HG03442 (cell line): ENCODE measurements around the gene IQGAP3.
"Not testable (repeated sequence)": the region's sequence is repeated elsewhere in the genome, so short reads cannot be mapped to it uniquely, and the experiment has no call there.

ENCODE experiments used
- ATAC-seq: cut with Tn5 transposase; IDR thresholded peaks from one replicate; pipeline ENCODE4 v1.9.1; 2021; ENCODE audit warnings: mild to moderate bottlenecking, moderate library complexity; ENCODE audit not compliant: unreplicated experiment

Gene IQGAP3

GRCh38 chr1:156571261-156571852 lies 1.0 kb downstream of the IQGAP3 start:
- ATAC-seq, result no peak

- no peak for ATAC-seq
These were observed 5.9 kb downstream of the IQGAP3 start for GRCh38 chr1:156566436-156566835.

GRCh38 chr1:156565519-156565918 lies 6.8 kb downstream of the IQGAP3 start:
- no peak for ATAC-seq

- ATAC-seq, result no peak
These were observed 11.7 kb downstream of the IQGAP3 start for GRCh38 chr1:156560585-156561163.

- no peak for ATAC-seq
These were observed 12.5 kb downstream of the IQGAP3 start for GRCh38 chr1:156559797-156560385.

GRCh38 chr1:156559086-156559796 lies 13.1 kb downstream of the IQGAP3 start:
- no peak for ATAC-seq

GRCh38 chr1:156556354-156556753 lies 16.0 kb downstream of the IQGAP3 start:
- ATAC-seq, result no peak

- no peak for ATAC-seq
These were observed 16.6 kb downstream of the IQGAP3 start for GRCh38 chr1:156555715-156556114.

- ATAC-seq, result no peak
These were observed 17.4 kb downstream of the IQGAP3 start for GRCh38 chr1:156554971-156555370.

GRCh38 chr1:156553860-156554485 lies 18.4 kb downstream of the IQGAP3 start:
- ATAC-seq, result no peak

GRCh38 chr1:156552937-156553336 lies 19.4 kb downstream of the IQGAP3 start:
- not testable (repeated sequence) for ATAC-seq

GRCh38 chr1:156552518-156552917 lies 19.8 kb downstream of the IQGAP3 start:
- no peak for ATAC-seq

GRCh38 chr1:156551869-156552268 lies 20.5 kb downstream of the IQGAP3 start:
- ATAC-seq, result no peak

GRCh38 chr1:156551066-156551643 lies 21.2 kb downstream of the IQGAP3 start:
- ATAC-seq, result no peak

- ATAC-seq, result no peak
These were observed 22.0 kb downstream of the IQGAP3 start for GRCh38 chr1:156550346-156550745.

- no peak for ATAC-seq
These were observed 22.5 kb downstream of the IQGAP3 start for GRCh38 chr1:156549831-156550230.

GRCh38 chr1:156549390-156549789 lies 23.0 kb downstream of the IQGAP3 start:
- no peak for ATAC-seq

- no peak for ATAC-seq
These were observed 24.4 kb downstream of the IQGAP3 start for GRCh38 chr1:156547982-156548381.

GRCh38 chr1:156547434-156547833 lies 24.9 kb downstream of the IQGAP3 start:
- no peak for ATAC-seq

- no peak for ATAC-seq
These were observed 26.1 kb downstream of the IQGAP3 start for GRCh38 chr1:156546267-156546666.

- no peak for ATAC-seq
These were observed 27.7 kb downstream of the IQGAP3 start for GRCh38 chr1:156544592-156545102.
